Measurements from ENCODE around the gene DLG4.
A peak's percentile ranks its signal among the peaks of the same experiment; 100 is the strongest.

The DLG4 gene

DNA sequence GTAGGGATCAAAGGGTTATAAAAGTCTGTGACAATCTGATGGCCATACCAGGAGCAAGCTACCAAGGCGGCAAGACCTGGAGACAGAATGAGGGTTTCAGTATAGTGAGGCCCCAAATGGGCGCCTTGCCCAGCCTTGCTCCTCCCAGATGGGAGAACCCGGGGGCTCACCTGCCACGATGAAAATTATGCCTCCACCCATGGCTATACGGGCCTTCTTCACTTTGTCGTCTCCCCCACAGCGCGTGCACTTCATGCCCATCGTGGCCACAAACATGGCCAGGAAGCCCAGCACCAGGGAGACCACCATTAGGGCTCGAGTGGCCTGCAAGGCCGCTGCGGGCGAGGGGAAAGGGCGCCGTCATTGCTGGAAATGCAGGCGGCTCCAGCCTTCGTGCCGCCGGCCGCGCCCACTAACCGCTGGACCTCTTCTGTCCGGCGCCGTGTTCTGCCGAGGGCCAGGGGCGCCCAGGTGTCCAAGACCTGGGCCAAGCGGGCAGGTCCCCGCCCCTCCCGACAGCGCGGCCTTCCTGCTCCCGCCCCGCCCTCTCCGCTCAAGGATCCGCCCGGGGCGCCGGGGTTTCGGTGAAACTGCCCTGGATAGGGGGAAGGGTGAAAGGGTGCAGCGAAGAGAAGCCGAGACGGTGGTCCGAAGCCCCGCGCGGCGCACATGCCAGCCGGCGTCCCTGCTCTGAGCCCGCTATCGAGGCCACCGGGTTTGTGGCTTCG lies 41.2 kb upstream of the DLG4 start:
- peak overlapping the region; percentile 40 for H3K4me3 ChIP-seq (ENCODE audit: low read depth, low read length)
- TF ChIP-seq, protein P1, sequence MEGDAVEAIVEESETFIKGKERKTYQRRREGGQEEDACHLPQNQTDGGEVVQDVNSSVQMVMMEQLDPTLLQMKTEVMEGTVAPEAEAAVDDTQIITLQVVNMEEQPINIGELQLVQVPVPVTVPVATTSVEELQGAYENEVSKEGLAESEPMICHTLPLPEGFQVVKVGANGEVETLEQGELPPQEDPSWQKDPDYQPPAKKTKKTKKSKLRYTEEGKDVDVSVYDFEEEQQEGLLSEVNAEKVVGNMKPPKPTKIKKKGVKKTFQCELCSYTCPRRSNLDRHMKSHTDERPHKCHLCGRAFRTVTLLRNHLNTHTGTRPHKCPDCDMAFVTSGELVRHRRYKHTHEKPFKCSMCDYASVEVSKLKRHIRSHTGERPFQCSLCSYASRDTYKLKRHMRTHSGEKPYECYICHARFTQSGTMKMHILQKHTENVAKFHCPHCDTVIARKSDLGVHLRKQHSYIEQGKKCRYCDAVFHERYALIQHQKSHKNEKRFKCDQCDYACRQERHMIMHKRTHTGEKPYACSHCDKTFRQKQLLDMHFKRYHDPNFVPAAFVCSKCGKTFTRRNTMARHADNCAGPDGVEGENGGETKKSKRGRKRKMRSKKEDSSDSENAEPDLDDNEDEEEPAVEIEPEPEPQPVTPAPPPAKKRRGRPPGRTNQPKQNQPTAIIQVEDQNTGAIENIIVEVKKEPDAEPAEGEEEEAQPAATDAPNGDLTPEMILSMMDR (IDR thresholded peaks at IDR 0.05; ENCODE audit: borderline replicate concordance, insufficient read depth, low read depth, low read length) = no peak

DNA sequence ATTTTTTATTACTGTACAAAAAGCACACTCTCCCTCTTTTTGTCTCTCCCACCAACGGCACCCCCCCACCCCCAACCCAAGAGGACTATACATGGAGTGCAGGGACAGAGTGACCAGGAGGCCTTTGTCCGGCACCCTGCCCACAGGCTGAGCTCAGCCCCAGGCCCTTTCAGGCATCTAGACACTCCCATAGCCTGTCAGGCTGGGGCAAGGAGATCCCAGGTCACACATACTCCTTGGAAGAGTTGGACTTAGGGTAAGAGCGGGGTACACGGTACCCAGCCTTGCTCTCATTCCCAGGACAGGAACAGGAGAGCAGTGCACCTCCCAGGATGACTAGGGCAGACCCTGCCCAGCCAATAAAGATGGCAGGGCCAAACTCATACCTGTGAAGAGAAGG lies 40.5 kb upstream of the DLG4 start:
- TF ChIP-seq, protein P1 (IDR thresholded peaks at IDR 0.05; ENCODE audit: borderline replicate concordance, insufficient read depth, low read depth, low read length) = no peak

DNA sequence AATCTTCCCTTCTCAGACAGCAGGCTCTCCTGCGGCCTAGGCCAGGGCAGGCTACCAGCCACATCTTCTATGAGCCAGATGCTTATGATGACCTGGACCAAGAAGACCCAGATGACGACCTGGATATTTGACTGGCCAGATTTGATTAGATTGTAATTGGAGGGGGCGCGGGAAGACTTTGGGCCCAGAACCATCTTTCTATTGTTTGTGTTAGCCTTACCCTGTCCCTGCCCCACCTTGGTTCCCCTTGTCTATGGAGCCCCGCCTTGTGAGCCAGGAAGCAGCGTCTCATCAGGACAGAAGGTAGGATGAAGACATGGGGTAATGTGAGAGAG lies 39.9 kb upstream of the DLG4 start:
- TF ChIP-seq, protein P1 (IDR thresholded peaks at IDR 0.05; ENCODE audit: borderline replicate concordance, insufficient read depth, low read depth, low read length) = no peak
- H3K4me3 ChIP-seq (ENCODE audit: low read depth, low read length) = no peak overlapping the region

More for the DNA sequence above, 40.5 kb upstream of the DLG4 start:
- H3K4me3 ChIP-seq (ENCODE audit: low read depth, low read length) = no peak overlapping the region

DNA sequence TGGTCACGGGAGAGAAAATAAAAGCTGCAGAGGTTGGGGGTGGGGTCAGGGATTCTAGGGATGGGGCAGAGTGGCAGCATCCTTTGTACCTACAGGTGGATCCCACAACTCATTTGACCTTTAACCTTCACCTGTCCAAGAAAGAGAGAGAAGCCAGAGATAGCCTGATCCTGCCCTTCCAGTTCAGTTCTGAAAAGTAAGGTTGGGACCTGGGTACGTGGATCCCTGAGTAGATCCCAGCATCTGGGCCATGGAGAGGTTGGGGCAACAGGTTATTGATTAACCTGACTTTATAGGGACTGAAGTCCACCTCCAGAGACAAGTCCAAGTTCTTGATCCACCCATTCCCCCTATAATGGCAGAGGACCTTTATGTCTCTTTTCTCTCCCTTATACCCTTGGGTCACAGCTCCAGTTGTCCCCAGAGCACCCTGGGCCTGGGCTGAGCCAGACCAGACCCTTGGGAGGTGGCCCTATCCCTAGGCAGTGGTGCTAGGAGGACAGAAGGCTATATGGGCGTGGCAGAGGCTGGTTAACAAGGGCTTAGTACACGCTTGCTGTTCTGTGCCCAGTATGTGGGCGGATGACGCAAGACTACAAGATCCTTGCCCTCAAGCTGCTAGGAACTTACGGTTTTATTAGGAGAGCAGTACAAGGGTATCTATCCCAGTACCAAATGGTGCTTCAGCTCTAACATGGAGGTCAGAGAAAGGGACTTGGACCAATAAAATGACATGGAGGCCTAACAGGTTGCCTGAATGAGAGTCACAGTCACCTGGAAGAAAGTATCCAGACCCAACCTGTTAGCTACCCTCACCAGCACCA lies 39.3 kb upstream of the DLG4 start:
- H3K4me3 ChIP-seq (ENCODE audit: low read depth, low read length) = no peak overlapping the region
- TF ChIP-seq, protein P1 (IDR thresholded peaks at IDR 0.05; ENCODE audit: borderline replicate concordance, insufficient read depth, low read depth, low read length) = no peak

DNA sequence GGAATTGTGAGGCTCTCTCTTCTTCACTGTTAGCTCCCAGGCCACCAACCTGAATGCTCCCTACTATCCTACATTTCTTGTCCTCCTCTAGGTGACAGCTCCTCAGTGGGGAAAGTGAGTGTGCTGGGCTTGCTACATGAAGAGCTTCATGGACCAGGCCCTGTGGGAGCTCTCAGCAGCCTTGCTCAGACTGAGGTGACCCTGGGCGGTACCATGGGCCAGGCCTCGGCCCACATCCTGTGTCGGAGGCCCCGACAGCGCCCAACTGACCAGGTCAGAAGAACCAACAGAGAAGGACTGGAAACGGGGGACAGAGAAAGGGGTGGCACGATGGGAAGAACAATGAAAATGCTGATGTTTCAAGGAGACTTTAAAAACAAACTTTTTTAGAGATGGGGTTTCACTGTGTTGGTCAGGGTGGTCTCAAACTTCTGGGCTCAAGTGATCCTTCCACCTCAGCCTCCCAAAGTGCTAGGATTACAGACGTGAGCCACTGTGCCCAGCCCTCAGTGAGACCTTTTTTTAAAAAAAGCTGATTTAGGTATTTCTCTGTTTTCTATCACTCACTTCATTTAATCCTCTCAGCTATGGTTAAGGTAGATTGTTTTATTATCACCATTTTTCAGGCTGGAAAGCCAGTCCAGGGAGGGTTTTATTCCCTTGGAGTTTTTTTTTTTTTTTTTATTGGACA lies 37.3 kb upstream of the DLG4 start:
- TF ChIP-seq, protein P1 (IDR thresholded peaks at IDR 0.05; ENCODE audit: borderline replicate concordance, insufficient read depth, low read depth, low read length) = no peak
- no peak overlapping the region for H3K4me3 ChIP-seq (ENCODE audit: low read depth, low read length)

DNA sequence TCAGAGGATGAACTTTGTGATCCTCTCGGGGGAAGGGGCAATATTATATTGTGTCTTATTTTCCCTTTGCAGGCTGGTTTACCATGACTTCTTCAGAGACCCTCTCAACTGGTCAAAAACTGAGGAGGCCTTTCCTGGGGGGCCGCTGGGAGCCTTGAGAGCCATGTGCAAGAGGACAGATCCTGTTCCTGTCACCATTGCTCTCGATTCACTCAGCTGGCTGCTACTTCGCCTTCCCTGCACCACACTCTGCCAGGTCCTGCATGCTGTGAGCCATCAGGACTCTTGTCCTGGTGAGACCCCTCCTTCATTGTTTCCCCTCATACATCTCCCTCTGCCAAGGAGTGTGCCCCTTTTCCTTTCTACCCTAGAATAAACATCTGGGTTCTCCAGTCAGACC lies 34.9 kb upstream of the DLG4 start:
- TF ChIP-seq, protein P1 (IDR thresholded peaks at IDR 0.05; ENCODE audit: borderline replicate concordance, insufficient read depth, low read depth, low read length) = no peak
- no peak overlapping the region for H3K4me3 ChIP-seq (ENCODE audit: low read depth, low read length)

All from GM12875 (cell line).